Measurements from ENCODE around the gene TWF2. TPM values are rescaled to one million over a fixed set of nuclear protein-coding genes. Genes with fewer than 3 reads are reported as not detected.

TWF2 gene
- total and polyA plus RNA-seq, 9 of the 15 experiments (the other 6 are each of a cell fraction or from before 2014, with no cell fraction given): 0.11 to 61.9 (median 29.7) TPM

DNA sequence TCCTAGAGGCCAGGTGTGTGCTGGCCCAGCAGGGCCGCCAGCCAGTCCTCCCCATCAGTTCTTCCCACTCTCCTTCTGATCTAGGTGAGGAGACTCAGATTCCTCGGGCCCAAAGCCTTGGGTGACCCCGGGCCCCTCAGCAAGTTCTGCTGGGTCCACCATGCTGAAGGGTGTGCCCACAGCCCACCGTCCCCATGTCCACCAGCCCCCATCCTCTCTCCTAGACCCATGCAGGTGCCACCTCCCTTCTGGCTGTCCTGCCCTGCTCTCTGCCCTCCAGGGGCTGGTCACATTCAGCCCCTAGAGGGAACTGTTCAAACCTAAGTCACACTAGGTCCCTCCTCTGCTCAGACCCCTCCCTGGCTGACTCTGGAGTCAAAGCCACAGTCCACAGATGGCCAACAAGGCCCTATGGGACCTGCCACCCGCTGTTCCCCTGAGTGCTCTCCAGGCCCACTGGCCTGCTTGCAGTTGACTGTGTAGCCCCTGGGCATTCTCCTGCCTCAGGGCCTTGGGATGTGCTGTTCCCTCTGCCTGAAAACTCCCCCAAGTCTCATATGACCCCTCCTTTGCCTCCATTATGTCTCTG, 12.6 kb downstream of the TWF2 start:
- peak overlapping the region in 1 of 2 experiments; percentile 68; a peak in 2 of 4 replicates for H3K9ac ChIP-seq (ENCODE audit: insufficient read depth in 1 of 2, low read depth in 2 of 2, low read length in 2 of 2)
- ATAC-seq: peak; percentile 74
- H3K4me1 ChIP-seq (replicated peaks in 1 of 2; ENCODE audit: control insufficient read depth in 2 of 2, insufficient read depth in 2 of 2, low read length in 2 of 2): peaks cover 4 to 52% of the 10 kb centered on the region in 2 experiments; a peak in 2 of 5 replicates
- BruUV-seq (replicated peaks): no TSS peak
- H4K20me1 ChIP-seq (replicated peaks; ENCODE audit: control insufficient read depth, insufficient read depth, low read length): no peaks in the 10 kb centered on the region; the same call in 1 of the 2 replicates
- no peaks in the 10 kb centered on the region for H3K9me1 ChIP-seq (ENCODE audit: control insufficient read depth, insufficient read depth, low read length)
- H2AFZ ChIP-seq (ENCODE audit: low read depth, low read length): no peak overlapping the region
- DNase-seq (ENCODE audit: extremely low read depth in 1 of 4, low spot score in 3 of 4): no peak
- H3K4me2 ChIP-seq (ENCODE audit: insufficient read depth, low read length): no peak overlapping the region
- in situ Hi-C loops (cut with MboI): no loop called here
- H3K9me3 ChIP-seq (replicated peaks; ENCODE audit: control insufficient read depth, insufficient read depth, low read depth, low read length): no peaks in the 10 kb centered on the region
- H3K36me3 ChIP-seq (ENCODE audit: control insufficient read depth, insufficient read depth, low read length): peaks cover 25% of the 10 kb centered on the region; the same call in 2 of the 3 replicates
- CTCF ChIA-PET (ENCODE audit: low intra/inter-chr PET ratio): no interaction called here
- no peaks in the 10 kb centered on the region for H3K79me2 ChIP-seq (ENCODE audit: control insufficient read depth, insufficient read depth, low read length)
- no peak for FAIRE-seq
- WGBS (ENCODE audit: insufficient coverage, low coverage, missing lambda C conversion rate): 19% methylated on average over 3 of the region's 5 CpGs
- intact Hi-C loops (cut with micrococcal nuclease): no loop called here
- no peaks in the 10 kb centered on the region for H3K27me3 ChIP-seq (ENCODE audit: control insufficient read depth in 2 of 2, insufficient read depth in 2 of 2, low read length in 2 of 2)
- no peak overlapping the region for H3K27ac ChIP-seq (ENCODE audit: extremely low read depth, low read depth, low read length)
- H3K4me3 ChIP-seq: no peak overlapping the region
- POLR2A ChIA-PET: interaction anchor here (0.8 to 1.9 kb wide), 3 partner anchors 11 to 52 kb away, joined by 3 to 8 read pairs (median 3); partner anchors contain the start of genes TWF2 and WDR82
- TF ChIP-seq, protein P1, sequence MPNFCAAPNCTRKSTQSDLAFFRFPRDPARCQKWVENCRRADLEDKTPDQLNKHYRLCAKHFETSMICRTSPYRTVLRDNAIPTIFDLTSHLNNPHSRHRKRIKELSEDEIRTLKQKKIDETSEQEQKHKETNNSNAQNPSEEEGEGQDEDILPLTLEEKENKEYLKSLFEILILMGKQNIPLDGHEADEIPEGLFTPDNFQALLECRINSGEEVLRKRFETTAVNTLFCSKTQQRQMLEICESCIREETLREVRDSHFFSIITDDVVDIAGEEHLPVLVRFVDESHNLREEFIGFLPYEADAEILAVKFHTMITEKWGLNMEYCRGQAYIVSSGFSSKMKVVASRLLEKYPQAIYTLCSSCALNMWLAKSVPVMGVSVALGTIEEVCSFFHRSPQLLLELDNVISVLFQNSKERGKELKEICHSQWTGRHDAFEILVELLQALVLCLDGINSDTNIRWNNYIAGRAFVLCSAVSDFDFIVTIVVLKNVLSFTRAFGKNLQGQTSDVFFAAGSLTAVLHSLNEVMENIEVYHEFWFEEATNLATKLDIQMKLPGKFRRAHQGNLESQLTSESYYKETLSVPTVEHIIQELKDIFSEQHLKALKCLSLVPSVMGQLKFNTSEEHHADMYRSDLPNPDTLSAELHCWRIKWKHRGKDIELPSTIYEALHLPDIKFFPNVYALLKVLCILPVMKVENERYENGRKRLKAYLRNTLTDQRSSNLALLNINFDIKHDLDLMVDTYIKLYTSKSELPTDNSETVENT (CRISPR knock-in tag; IDR thresholded peaks at IDR 0.05): no peak
- TF ChIP-seq, protein P2, sequence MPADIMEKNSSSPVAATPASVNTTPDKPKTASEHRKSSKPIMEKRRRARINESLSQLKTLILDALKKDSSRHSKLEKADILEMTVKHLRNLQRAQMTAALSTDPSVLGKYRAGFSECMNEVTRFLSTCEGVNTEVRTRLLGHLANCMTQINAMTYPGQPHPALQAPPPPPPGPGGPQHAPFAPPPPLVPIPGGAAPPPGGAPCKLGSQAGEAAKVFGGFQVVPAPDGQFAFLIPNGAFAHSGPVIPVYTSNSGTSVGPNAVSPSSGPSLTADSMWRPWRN (IDR thresholded peaks at IDR 0.05; ENCODE audit: low read depth): no peak
- TF ChIP-seq, protein P3, sequence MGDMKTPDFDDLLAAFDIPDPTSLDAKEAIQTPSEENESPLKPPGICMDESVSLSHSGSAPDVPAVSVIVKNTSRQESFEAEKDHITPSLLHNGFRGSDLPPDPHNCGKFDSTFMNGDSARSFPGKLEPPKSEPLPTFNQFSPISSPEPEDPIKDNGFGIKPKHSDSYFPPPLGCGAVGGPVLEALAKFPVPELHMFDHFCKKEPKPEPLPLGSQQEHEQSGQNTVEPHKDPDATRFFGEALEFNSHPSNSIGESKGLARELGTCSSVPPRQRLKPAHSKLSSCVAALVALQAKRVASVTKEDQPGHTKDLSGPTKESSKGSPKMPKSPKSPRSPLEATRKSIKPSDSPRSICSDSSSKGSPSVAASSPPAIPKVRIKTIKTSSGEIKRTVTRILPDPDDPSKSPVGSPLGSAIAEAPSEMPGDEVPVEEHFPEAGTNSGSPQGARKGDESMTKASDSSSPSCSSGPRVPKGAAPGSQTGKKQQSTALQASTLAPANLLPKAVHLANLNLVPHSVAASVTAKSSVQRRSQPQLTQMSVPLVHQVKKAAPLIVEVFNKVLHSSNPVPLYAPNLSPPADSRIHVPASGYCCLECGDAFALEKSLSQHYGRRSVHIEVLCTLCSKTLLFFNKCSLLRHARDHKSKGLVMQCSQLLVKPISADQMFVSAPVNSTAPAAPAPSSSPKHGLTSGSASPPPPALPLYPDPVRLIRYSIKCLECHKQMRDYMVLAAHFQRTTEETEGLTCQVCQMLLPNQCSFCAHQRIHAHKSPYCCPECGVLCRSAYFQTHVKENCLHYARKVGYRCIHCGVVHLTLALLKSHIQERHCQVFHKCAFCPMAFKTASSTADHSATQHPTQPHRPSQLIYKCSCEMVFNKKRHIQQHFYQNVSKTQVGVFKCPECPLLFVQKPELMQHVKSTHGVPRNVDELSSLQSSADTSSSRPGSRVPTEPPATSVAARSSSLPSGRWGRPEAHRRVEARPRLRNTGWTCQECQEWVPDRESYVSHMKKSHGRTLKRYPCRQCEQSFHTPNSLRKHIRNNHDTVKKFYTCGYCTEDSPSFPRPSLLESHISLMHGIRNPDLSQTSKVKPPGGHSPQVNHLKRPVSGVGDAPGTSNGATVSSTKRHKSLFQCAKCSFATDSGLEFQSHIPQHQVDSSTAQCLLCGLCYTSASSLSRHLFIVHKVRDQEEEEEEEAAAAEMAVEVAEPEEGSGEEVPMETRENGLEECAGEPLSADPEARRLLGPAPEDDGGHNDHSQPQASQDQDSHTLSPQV (IDR thresholded peaks at IDR 0.05): no peak
- TF ChIP-seq, protein P4, sequence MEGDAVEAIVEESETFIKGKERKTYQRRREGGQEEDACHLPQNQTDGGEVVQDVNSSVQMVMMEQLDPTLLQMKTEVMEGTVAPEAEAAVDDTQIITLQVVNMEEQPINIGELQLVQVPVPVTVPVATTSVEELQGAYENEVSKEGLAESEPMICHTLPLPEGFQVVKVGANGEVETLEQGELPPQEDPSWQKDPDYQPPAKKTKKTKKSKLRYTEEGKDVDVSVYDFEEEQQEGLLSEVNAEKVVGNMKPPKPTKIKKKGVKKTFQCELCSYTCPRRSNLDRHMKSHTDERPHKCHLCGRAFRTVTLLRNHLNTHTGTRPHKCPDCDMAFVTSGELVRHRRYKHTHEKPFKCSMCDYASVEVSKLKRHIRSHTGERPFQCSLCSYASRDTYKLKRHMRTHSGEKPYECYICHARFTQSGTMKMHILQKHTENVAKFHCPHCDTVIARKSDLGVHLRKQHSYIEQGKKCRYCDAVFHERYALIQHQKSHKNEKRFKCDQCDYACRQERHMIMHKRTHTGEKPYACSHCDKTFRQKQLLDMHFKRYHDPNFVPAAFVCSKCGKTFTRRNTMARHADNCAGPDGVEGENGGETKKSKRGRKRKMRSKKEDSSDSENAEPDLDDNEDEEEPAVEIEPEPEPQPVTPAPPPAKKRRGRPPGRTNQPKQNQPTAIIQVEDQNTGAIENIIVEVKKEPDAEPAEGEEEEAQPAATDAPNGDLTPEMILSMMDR (IDR thresholded peaks at IDR 0.05 in 2 of 3, conservative IDR thresholded peaks at IDR 0.05 in 1 of 3; ENCODE audit: insufficient read depth in 2 of 3, low read depth in 1 of 3, low read length in 3 of 3): peak in 1 of 3 experiments; percentile 8; a peak in 1 of 6 replicates
- TF ChIP-seq, protein P5, sequence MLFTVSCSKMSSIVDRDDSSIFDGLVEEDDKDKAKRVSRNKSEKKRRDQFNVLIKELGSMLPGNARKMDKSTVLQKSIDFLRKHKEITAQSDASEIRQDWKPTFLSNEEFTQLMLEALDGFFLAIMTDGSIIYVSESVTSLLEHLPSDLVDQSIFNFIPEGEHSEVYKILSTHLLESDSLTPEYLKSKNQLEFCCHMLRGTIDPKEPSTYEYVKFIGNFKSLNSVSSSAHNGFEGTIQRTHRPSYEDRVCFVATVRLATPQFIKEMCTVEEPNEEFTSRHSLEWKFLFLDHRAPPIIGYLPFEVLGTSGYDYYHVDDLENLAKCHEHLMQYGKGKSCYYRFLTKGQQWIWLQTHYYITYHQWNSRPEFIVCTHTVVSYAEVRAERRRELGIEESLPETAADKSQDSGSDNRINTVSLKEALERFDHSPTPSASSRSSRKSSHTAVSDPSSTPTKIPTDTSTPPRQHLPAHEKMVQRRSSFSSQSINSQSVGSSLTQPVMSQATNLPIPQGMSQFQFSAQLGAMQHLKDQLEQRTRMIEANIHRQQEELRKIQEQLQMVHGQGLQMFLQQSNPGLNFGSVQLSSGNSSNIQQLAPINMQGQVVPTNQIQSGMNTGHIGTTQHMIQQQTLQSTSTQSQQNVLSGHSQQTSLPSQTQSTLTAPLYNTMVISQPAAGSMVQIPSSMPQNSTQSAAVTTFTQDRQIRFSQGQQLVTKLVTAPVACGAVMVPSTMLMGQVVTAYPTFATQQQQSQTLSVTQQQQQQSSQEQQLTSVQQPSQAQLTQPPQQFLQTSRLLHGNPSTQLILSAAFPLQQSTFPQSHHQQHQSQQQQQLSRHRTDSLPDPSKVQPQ (CRISPR knock-in tag; IDR thresholded peaks at IDR 0.05; ENCODE audit: borderline replicate concordance): no peak

Measured in K562 (cell line).